HepG2 (cell line): ENCODE data around the gene GTF2A1L.

Experiments used
- ETV6 ChIP-seq: sonication (generic); formaldehyde crosslinking; conservative IDR thresholded peaks from 2 replicates; pipeline ENCODE4 v1.4.0; 2020; ENCODE audit warnings: missing genetic modification reagents
- NFE2L2 ChIP-seq: fragments of 150-350 bp; IDR thresholded peaks from 2 replicates; pipeline ENCODE4 v1.6.1; 2014; ENCODE audit warnings: low read length
- TF ChIP-seq, protein P1 (sequence below): sonication (generic); formaldehyde crosslinking; IDR thresholded peaks from 2 replicates; pipeline ENCODE4 v1.5.0; 2020; ENCODE audit warnings: mild to moderate bottlenecking, missing genetic modification reagents, moderate library complexity

DNA sequence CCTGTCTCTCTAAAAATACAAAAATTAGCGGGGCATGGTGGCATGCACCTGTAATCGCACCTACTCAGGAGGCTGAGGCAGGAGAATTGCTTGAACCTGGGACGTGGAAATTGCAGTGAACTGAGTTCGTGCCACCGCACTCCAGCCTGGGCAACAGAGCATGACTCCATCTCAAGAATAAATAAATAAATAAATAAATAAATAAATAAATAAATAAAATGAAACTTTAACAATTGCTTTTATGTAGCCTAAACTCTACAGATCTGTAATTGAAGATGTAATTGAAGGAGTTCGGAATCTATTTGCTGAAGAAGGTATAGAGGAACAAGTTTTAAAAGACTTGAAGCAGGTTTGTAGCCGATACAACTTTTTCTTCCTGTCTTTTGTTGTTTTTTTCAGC is 2.9 kb downstream of the GTF2A1L start:
- no peak for TF ChIP-seq NFE2L2
- no peak for TF ChIP-seq ETV6
- TF ChIP-seq, protein P1, sequence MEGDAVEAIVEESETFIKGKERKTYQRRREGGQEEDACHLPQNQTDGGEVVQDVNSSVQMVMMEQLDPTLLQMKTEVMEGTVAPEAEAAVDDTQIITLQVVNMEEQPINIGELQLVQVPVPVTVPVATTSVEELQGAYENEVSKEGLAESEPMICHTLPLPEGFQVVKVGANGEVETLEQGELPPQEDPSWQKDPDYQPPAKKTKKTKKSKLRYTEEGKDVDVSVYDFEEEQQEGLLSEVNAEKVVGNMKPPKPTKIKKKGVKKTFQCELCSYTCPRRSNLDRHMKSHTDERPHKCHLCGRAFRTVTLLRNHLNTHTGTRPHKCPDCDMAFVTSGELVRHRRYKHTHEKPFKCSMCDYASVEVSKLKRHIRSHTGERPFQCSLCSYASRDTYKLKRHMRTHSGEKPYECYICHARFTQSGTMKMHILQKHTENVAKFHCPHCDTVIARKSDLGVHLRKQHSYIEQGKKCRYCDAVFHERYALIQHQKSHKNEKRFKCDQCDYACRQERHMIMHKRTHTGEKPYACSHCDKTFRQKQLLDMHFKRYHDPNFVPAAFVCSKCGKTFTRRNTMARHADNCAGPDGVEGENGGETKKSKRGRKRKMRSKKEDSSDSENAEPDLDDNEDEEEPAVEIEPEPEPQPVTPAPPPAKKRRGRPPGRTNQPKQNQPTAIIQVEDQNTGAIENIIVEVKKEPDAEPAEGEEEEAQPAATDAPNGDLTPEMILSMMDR (CRISPR knock-in tag): no peak
